GM21423 (cell line): ENCODE data around the gene TGM4.
"Not testable (repeated sequence)": the region's sequence is repeated elsewhere in the genome, so short reads cannot be mapped to it uniquely, and the experiment has no call there.

Experiments used
- ATAC-seq: cut with Tn5 transposase; IDR thresholded peaks from one replicate; pipeline ENCODE4 v1.9.1; 2021; ENCODE audit warnings: mild to moderate bottlenecking, moderate library complexity; ENCODE audit not compliant: unreplicated experiment

TGM4 gene

GRCh38 chr3:44874308-44874707 is at the start of gene TGM4:
Gene TGM4, plus strand, starts transcription at chr3:44874608. Its CDS starts 71 bp downstream, at chr3:44874679.
- no peak for ATAC-seq

DNA sequence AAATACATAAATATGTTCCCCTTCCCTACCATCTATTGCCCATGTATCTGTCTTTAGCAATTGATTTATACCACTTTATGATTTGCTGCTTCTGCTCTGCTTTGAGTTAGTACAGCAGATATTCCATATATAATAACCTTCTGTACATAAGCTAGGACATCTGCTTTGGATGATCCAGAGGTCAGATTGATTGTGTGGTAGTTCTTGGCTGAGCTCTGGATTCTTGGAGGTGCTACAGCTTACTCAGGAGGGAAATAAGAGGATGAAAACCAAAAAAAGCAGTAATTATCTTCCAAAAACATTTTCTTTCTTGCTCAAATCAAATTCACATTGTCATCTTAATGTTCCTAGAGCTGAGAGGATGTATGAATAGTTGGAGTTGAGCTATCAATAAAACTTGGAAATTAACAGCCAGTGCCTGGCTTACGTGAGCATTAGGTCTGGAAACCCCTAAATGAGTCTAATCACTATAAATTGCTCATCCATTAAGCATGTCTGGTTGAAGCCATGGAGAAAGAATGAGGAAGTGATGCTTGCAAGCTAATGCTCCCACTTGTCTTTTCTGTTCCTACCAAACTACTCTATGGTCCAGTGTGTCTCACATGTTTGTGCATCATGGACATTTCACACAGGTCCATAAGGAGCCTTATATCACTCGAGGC is 49.0 kb upstream of the TGM4 start:
- no peak for ATAC-seq

DNA sequence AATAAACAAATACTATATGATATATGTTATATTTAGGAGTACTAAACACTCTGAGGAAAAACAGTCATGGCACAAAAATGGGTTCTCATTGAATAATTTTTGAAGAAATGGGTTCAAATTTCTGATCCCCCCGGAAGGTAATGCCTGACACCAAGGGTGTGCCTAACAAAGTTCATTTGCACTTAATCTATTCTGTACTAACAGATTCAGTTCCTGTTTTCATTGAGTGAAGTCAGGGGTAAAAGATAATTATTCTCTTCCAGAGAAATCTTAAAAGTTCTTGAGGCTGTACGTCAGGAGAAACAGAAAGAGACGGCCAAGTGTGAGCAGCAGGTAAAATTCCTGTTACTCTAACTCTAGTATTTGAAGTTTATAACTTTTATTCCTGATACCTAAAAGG is 47.2 kb upstream of the TGM4 start:
- no peak for ATAC-seq

DNA sequence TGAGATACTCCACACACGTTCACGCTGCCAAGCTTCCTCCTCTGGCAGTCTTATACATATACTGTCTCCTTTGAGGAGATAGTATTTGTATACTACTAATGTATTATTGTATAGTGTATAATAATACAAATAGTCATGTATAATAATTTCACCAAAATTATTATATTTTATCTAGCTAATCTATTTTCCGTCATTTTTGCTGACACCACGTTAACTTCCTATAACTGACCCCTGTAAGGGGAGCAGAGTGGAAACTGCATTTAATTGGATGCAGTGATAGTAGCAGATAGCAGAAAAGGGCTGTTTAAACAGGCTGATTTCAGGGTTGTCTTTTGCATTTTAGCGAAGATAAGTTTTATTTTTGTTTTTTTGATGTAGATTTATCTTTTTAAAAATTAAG is 43.2 kb upstream of the TGM4 start:
- no peak for ATAC-seq

GRCh38 chr3:44832032-44832431 is 42.4 kb upstream of the TGM4 start:
- no peak for ATAC-seq

- ATAC-seq, result no peak
Observed at GRCh38 chr3:44832965-44833364, 41.4 kb upstream of the TGM4 start.

GRCh38 chr3:44833394-44833793 is 41.0 kb upstream of the TGM4 start:
- no peak for ATAC-seq

DNA sequence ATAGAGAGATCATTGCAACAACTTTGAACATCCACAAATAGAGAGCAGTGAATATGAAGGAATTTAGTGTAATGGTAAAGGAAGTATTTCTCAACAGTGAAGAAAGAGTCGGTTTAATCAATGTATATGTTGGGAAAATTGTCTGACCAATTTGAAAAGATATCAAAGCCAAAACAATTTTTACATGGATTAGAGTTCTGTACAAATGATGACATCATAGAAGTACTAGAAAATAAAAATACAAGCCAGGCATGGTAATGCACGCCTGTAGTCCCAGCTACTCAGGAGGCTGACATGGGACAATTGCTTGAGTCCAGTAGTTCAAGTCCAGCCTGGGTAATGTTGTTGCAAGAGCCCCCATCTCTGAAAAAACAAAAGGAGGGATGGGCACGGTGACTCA is 38.7 kb upstream of the TGM4 start:
- no peak for ATAC-seq

- no peak for ATAC-seq
Observed at GRCh38 chr3:44842376-44842775, 32.0 kb upstream of the TGM4 start.

GRCh38 chr3:44845528-44846520 is 28.6 kb upstream of the TGM4 start:
- no peak for ATAC-seq

GRCh38 chr3:44848634-44849033 is 25.8 kb upstream of the TGM4 start:
- ATAC-seq, result no peak

DNA sequence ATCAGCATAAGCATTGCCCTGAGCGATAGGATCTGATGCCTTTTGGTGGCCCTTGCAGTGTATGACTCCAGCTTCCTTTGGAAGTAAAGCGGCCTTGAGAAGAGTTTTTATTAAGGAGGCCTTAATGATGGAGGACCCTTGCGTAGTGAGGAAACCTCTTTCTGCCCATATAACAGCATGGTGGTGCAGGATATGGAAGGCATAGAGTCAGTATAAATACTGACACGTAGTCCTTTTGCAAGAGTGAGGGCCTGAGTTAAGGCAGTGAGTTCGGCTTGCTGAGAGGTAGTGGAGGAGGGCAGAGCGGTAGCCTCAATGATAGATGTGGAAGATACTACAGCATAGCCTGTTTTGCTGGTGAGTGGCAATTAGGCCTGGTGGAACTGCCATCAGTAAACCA is 17.7 kb upstream of the TGM4 start:
- not testable (repeated sequence) for ATAC-seq

GRCh38 chr3:44860117-44860516 is 14.3 kb upstream of the TGM4 start:
- ATAC-seq, result no peak

GRCh38 chr3:44861412-44862225 is 12.8 kb upstream of the TGM4 start, which contains the start of gene TMEM42:
Gene TMEM42, plus strand, starts transcription at chr3:44861912. Its CDS starts 13 bp downstream, at chr3:44861925.
- ATAC-seq, result peak; percentile 93

GRCh38 chr3:44862226-44862637 is 12.2 kb upstream of the TGM4 start:
- peak; percentile 26 for ATAC-seq

DNA sequence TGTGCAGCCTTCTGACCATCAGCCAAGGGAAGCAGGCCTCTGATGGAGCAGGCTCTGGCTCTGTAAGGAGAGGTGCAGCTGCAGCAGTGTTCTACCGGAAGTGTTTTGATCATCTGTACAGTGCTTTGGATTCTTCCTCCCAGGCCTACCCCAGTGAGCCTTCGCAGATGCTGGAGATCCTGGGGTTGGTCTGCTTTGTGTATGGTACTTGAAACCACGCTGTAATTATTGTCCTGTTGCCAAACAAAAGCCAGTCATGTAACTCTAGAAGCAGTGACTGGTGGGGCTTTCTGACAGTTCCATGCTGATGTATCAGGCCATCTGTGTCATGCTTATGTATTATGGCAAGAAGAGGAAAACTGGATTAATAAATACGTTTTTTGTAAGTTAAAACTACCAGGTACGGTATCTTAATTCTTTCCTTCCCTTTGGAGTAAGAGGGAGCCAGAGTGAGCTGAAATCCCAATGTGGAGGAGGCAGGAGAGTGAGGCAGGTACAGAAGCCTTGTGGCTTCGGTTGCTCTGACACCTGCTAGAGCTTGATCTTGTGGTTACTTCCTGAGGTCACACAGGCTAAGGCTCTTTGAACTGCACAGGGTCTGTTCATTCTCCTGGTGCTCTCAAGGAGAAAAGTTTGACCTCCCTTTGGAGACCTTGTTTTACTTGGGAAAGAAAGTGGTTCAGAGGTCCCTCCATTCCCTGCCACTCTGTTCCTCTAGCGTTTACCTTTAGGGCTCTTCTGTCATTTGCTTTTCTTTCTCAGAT is 9.0 kb upstream of the TGM4 start:
- no peak for ATAC-seq

GRCh38 chr3:44867421-44868111 is 6.8 kb upstream of the TGM4 start:
- no peak for ATAC-seq

GRCh38 chr3:44870375-44871061 is 3.9 kb upstream of the TGM4 start:
- no peak for ATAC-seq

DNA sequence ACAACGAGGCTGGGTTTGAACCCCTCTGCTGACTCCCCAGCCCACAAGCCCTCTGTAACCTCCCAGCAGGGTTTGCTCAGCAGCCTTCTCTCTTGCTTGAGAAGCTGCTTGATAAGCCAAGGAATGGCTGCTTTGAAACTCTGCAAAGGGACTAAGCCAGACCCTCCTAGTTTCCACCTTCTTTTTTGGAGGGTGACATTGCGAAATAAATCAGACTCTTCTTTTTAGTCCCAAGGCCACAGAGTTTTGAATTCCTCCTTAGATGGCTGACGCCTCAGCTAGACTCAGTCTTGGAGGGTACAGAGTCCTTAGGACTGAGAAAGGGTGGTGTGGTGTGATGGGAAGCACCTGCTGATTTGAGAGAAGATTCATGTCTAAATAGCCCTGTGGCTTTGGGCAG is 1.2 kb downstream of the TGM4 start:
- ATAC-seq, result no peak
